ENCODE results near the gene SUPT5H. TPM values are rescaled to one million over a fixed set of nuclear protein-coding genes. Genes with fewer than 3 reads are reported as not detected.

The SUPT5H gene
- total RNA-seq, 1 donor from 2014 or later = 140 TPM

DNA sequence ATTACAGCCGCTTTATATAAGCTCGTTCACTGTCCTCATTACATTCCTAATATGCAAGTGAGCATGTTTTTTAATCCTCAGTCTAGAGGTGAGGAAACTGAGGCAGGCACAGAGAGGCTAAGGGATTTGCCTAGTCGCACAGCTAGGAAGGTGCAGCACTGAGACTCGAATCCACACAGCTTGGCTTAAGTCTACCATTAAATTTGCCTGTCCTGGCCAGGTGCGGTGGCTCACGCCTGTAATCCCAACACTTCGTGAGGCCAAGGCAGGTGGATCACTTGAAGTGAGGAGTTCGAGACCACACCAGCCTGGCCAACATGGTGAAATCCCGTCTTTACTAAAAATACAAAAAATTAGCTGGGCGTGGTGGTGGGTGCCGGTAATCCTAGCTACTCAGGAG, 17.7 kb upstream of the SUPT5H start:
- Mint-ChIP-seq H3K27me3 (ENCODE audit: low read depth) (peaks cover 2% of the 10 kb centered on the region), H3K36me3 (ENCODE audit: low read depth) (peaks cover 14% of the 10 kb centered on the region), H3K9me3 (no peaks in the 10 kb centered on the region), H3K4me1 (peaks cover 36% of the 10 kb centered on the region), H3K27ac (ENCODE audit: unreplicated experiment) (no peak overlapping the region), H3K4me3 (no peak overlapping the region)
- TF ChIP-seq, protein P1, sequence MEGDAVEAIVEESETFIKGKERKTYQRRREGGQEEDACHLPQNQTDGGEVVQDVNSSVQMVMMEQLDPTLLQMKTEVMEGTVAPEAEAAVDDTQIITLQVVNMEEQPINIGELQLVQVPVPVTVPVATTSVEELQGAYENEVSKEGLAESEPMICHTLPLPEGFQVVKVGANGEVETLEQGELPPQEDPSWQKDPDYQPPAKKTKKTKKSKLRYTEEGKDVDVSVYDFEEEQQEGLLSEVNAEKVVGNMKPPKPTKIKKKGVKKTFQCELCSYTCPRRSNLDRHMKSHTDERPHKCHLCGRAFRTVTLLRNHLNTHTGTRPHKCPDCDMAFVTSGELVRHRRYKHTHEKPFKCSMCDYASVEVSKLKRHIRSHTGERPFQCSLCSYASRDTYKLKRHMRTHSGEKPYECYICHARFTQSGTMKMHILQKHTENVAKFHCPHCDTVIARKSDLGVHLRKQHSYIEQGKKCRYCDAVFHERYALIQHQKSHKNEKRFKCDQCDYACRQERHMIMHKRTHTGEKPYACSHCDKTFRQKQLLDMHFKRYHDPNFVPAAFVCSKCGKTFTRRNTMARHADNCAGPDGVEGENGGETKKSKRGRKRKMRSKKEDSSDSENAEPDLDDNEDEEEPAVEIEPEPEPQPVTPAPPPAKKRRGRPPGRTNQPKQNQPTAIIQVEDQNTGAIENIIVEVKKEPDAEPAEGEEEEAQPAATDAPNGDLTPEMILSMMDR (conservative IDR thresholded peaks at IDR 0.05) = no peak
- no peak for DNase-seq (ENCODE audit: low read depth, low spot score)

DNA sequence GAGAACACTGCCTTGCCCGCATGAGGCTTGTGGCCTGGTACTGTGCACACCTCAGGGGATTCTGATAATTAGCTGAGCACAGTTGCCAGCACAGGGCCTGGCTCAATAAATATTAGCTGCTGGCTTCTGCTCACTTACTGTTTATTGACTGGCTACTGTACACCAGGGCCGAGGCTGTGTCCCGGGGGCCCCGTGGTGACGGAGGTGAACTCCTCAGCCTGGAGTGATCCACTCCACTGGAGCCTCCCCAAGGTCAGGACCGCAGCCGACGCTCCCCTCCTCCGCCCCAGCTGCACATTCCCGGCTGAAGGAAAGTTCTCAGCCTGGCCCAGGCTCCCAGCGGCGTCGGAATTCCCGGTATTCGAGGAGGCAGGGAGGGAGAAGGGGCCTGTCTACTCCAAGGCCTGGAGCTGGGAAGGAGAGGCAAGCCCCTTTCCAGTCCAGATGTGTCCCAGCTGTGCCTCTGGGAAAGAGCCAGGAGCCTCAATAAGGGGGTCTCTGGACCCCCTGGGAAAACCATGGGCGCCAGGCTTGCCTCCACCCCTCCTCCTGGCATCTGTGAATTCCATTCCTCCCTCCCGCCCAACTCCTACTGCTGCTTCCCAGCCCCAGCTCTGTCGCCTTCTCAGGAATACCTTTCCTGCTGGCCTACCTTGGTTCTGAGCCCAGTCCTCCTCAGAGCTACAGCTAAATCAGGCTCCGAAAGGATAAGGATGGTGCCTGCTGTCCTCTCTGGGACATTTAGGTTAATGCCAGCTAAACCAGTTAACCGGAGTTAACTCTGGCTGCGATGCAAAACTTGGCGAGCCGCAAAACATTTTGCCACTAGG, 16.9 kb upstream of the SUPT5H start:
- TF ChIP-seq, protein P1 (conservative IDR thresholded peaks at IDR 0.05) = no peak
- peak overlapping the region; percentile 43 for H3K27ac Mint-ChIP-seq (ENCODE audit: unreplicated experiment)
- no peaks in the 10 kb centered on the region for H3K9me3 Mint-ChIP-seq
- peaks cover 2% of the 10 kb centered on the region for H3K27me3 Mint-ChIP-seq (ENCODE audit: low read depth)
- peaks cover 36% of the 10 kb centered on the region for H3K4me1 Mint-ChIP-seq
- peaks cover 17% of the 10 kb centered on the region for H3K36me3 Mint-ChIP-seq (ENCODE audit: low read depth)
- peak overlapping the region; percentile 76 for H3K4me3 Mint-ChIP-seq
- DNase-seq (ENCODE audit: low read depth, low spot score) = no peak

DNA sequence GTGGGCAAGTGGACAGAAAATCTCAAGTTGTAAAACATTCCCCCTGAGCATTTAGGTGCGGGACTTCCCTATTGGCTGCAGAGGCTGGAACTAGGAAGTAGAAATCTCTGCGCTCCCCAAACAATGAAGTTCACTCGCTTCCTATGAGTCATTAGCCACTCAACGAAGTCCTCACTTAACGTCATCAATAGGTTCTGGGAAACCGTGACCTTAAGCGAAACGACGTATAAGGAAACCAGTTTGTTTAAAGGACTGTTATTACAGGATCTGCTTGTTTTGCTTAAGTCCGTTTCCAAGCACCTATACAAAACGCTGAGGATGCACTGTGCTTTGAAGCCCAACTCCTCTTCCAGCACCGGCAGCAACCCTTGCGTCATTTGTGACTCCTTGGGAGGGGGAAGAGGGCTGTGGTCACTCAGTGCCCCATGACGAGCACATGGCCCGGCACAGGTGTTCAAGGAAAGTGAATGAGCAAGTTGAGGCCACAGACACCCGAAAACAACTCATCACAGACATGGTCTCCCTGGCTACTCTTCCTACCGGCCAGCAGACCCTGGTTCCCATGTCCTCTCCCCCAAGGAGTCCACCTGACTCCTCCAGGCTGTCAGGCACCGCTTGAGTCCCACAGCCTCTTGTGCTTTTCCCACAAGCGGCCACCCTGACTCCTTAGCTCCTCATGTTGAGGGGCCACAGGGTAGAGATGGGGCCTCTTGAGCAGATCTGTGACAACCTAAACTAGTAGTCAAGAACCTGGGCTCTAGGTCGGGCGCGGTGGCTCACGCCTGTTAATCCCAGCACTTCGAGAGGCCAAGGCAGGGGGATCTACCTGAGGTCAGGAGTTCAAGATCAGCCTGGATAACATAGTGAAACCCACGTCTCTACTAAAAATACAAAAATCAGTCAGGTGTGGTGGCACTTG, 14.4 kb upstream of the SUPT5H start:
- Mint-ChIP-seq H3K9me3 (no peaks in the 10 kb centered on the region), H3K27me3 (ENCODE audit: low read depth) (peaks cover 5% of the 10 kb centered on the region), H3K36me3 (ENCODE audit: low read depth) (peaks cover 18% of the 10 kb centered on the region), H3K4me1 (peaks cover 43% of the 10 kb centered on the region), H3K27ac (ENCODE audit: unreplicated experiment) (peak overlapping the region; percentile 35), H3K4me3 (peak overlapping the region; percentile 79)
- DNase-seq (ENCODE audit: low read depth, low spot score) = no peak
- TF ChIP-seq, protein P1 (conservative IDR thresholded peaks at IDR 0.05) = no peak

DNA sequence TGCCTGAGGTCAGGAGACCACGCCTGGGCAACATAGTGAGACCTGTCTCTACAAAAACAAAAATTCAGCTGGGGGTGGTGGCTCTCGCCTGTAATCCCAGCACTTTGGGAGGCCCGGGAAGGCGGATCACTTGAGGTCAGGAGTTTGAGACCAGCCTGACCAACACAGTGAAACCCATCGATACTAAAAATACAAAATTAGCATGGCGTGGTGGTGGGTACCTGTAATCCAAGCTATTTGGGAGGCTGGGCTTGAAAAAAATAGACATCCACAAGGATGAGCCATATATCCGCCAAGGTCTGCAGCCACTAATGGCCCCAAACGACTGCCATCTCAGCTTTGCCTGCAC, 12.7 kb upstream of the SUPT5H start:
- peaks cover 17% of the 10 kb centered on the region for H3K36me3 Mint-ChIP-seq (ENCODE audit: low read depth)
- peaks cover 44% of the 10 kb centered on the region for H3K4me1 Mint-ChIP-seq
- no peak for DNase-seq (ENCODE audit: low read depth, low spot score)
- TF ChIP-seq, protein P1 (conservative IDR thresholded peaks at IDR 0.05) = no peak
- no peaks in the 10 kb centered on the region for H3K9me3 Mint-ChIP-seq
- peak overlapping the region; percentile 100 for H3K4me3 Mint-ChIP-seq
- H3K27me3 Mint-ChIP-seq (ENCODE audit: low read depth) = peaks cover 12% of the 10 kb centered on the region
- H3K27ac Mint-ChIP-seq (ENCODE audit: unreplicated experiment) = no peak overlapping the region

DNA sequence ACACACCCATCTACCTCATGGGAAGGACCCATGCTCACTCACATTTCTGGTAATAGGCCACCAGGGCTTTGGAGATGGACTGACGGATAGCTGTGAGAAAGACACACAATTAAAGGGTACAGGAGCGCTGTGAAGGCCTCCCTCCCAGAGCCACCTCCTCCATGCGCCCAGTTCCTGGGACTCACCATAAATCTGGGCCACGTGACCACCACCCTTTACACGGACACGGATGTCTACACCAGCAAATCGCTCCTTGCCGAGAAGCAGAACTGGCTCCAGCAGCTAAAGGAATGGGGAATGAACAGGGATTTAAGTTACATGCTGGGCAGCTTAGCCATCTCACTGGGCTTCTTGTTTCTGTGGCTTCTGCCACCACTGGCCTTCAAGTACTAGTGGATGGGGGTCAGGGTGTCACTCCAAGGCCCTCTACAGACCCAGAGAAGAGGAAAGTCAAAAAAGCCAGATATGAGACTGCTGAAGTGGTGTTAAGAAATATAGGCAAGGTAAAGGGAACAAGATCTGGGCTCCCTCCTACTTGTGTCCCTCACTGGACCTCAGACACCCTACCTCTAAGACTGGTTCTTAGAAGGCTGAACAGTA, 11.8 kb upstream of the SUPT5H start:
- H3K27ac Mint-ChIP-seq (ENCODE audit: unreplicated experiment) = no peak overlapping the region
- no peaks in the 10 kb centered on the region for H3K9me3 Mint-ChIP-seq

More for the DNA sequence above, 11.8 kb upstream of the SUPT5H start:
- peak overlapping the region; percentile 100 for H3K4me3 Mint-ChIP-seq
- peaks cover 17% of the 10 kb centered on the region for H3K36me3 Mint-ChIP-seq (ENCODE audit: low read depth)
- H3K4me1 Mint-ChIP-seq = peaks cover 38% of the 10 kb centered on the region
- H3K27me3 Mint-ChIP-seq (ENCODE audit: low read depth) = peaks cover 12% of the 10 kb centered on the region
- TF ChIP-seq, protein P1 (conservative IDR thresholded peaks at IDR 0.05) = no peak
- no peak for DNase-seq (ENCODE audit: low read depth, low spot score)
